ENCODE data around the gene TCF23.
A peak's percentile ranks its signal among the peaks of the same experiment; 100 is the strongest.

TCF23 gene

DNA sequence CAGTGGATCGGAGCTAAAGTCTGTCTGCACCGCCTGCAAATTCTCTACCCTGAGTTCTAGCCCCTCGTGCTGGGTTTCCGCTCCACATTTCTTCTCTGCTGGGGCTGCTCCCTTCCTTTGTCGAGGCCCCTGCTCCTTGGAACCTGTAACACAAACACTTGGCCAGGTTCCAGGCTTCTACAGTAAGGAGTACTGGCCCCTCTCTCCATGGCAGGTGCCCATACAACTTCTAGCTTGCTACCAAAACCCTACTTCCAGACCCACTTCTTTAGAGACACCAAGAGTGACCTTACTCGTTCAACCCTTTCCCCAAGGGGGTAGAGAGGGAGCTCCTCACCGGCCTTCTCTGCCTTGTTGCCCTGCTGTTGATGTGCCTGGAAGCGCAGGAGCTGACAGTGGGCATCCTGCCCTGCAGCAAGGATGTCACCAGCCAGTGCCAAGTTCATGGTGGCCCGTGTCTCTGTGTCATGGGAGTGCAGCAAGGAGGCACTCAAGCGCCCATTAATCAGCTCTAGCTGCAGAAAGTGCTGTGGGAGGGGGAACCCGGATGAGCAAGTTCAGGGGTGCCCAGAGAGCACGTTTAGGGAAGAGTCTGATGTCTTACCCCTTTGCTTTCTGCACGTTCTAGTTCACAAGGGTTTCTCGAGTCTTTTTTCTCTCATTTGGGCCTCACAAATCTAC lies 15.5 kb upstream of the TCF23 start:
- TF ChIP-seq, protein P1, sequence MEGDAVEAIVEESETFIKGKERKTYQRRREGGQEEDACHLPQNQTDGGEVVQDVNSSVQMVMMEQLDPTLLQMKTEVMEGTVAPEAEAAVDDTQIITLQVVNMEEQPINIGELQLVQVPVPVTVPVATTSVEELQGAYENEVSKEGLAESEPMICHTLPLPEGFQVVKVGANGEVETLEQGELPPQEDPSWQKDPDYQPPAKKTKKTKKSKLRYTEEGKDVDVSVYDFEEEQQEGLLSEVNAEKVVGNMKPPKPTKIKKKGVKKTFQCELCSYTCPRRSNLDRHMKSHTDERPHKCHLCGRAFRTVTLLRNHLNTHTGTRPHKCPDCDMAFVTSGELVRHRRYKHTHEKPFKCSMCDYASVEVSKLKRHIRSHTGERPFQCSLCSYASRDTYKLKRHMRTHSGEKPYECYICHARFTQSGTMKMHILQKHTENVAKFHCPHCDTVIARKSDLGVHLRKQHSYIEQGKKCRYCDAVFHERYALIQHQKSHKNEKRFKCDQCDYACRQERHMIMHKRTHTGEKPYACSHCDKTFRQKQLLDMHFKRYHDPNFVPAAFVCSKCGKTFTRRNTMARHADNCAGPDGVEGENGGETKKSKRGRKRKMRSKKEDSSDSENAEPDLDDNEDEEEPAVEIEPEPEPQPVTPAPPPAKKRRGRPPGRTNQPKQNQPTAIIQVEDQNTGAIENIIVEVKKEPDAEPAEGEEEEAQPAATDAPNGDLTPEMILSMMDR (IDR thresholded peaks at IDR 0.05; ENCODE audit: low read depth, low read length), result no peak
- H3K4me3 ChIP-seq (ENCODE audit: low read depth, low read length), result peak overlapping the region; percentile 94

DNA sequence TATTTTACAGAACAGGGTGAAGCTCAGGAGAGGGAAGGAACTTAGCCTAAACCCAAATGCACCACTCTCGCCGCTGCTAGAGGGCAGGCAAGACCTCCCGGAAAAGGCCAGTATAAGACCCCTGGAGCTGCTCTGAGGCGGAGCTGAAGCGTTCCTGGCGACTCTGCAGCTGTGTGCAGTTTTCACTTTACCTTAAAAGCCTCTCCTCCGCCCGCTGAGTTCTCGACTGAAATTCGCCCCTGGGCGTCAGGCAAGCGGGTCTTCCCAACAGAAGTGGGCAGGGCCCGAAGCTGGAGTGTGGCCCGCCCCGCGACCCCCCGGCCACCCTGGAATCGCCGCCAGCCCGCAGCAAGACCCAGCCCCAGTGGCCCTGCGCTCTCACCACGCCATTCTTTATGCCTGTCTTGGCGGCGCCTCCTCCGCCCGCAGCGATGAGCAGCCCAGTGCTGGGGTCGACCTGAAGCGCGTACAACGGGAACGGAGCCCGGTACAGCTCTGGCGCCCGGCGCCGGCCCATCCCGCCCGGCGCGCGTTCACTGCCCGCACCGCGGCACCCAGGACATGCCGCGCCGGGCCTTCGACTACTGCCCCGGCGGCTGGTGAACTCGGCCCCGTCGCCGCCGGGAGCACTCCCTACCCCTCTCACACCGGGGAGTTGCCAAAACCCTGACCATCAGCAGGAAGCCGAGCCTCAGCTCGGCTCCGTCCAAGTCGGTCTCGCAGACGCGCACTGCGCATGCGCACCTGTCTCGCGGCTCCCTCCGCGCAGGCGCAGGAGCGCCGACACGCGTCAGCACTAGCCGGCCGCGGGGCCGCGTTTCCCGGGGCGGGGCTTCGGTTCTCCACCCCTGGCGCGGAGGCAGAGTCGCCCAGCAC lies 14.7 kb upstream of the TCF23 start, which contains the start of gene PREB:
Gene PREB (minus strand): TSS at position 732 of the 876 bp plus-strand sequence. CDS start 215 bp downstream, at position 517.
- TF ChIP-seq, protein P1 (IDR thresholded peaks at IDR 0.05; ENCODE audit: low read depth, low read length), result 0 out of 2 replicates have a peak, but pooled peaks have one; percentile 4
- H3K4me3 ChIP-seq (ENCODE audit: low read depth, low read length), result peak within 1 kb of the TSS; percentile 94

DNA sequence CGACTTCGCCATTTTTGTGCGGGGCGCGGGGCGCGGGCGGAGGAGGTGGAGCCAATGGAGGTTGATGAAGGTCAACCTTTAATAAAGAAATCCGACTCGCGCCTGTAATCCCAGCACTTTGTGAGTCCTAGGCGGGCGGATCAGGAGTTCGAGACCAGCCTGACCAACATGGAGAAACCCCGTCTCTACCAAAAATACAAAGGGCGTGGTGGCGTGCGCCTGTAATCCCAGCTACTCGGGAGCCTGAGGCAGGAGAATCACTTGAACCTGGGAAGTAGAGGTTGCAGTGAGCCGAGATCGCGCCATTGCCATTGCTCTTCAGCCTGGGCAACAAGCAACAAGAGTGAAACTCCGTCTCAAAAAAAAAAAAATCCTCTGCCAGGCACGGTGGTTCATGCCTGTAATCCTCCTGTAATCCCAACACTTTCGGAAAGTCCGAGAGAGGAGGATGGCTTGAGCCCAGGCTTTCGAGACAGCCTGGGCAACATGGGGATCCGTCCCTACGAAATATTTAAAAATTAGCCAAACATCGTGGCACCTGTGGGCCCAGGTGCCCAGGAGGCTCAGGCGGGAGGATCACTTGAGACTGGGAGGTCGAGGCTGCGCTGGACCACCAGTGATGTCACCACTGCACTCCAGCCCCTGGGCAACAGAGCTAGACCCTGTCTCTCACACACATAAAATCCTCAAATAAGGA lies 13.9 kb upstream of the TCF23 start:
- TF ChIP-seq, protein P1 (IDR thresholded peaks at IDR 0.05; ENCODE audit: low read depth, low read length), result no peak
- H3K4me3 ChIP-seq (ENCODE audit: low read depth, low read length), result no peak overlapping the region

GRCh38 chr2:27135478-27135955 lies 13.3 kb upstream of the TCF23 start:
- TF ChIP-seq, protein P1 (IDR thresholded peaks at IDR 0.05; ENCODE audit: low read depth, low read length), result no peak
- no peak overlapping the region for H3K4me3 ChIP-seq (ENCODE audit: low read depth, low read length)

DNA sequence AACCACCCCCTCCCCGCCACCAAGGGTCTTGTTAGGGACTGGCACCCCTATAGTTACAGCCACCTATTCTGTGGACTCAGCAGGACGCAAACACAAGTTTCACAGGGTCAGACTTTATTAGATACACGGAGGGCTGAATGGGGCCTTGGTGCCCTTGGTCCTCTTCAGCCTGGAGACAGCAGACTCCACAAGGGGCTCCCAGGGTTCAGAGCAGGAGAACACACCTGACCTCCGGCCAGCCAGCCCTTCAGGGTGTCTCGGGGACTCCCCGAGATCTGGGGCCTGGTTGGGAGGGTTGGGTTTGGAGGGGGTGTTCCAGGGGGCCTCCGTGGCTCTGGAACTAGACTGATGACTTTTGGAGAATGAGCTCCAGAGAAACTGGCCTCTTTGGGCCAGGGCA lies 12.1 kb upstream of the TCF23 start:
- no peak overlapping the region for H3K4me3 ChIP-seq (ENCODE audit: low read depth, low read length)
- TF ChIP-seq, protein P1 (IDR thresholded peaks at IDR 0.05; ENCODE audit: low read depth, low read length), result no peak

GRCh38 chr2:27137322-27137935 lies 11.4 kb upstream of the TCF23 start:
- H3K4me3 ChIP-seq (ENCODE audit: low read depth, low read length), result no peak overlapping the region
- TF ChIP-seq, protein P1 (IDR thresholded peaks at IDR 0.05; ENCODE audit: low read depth, low read length), result no peak

All from WI38 (cell line).